ENCODE data around the gene CXCR6.

Gene CXCR6

DNA sequence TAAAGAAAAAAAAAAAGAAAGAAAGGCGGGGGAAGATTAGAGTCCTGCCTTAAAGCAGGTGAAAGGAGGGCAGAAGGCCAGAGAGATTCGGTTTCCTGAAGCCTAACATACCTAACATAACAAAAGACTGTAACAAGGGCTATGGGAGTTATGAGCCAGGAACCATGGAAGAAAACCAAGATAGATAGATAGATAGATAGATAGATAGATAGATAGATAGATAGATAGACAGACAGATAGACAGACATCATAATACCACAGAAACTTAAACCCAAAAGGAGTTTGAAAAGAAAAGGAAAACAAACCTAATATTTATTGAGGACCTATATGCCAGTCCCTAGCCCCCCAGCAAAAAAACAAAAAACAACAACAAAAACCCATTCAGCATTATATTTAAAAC, 54.7 kb downstream of the CXCR6 start:
- Histone ChIP-seq H3K27me3 (no peaks in the 10 kb centered on the region), H3K4me1 (peaks cover 23 to 37% (median 25%) of the 10 kb centered on the region in 10 experiments), H3K27ac (no peak overlapping the region), H3K9ac (no peak overlapping the region), H4K20me1 (0 out of 22 replicates have a peak, but pooled peaks cover 0 to under 1% (median 0%) of the 10 kb centered on the region in 11 experiments), H3K36me3 (no peaks in the 10 kb centered on the region), H3K4me2 (no peak overlapping the region), H3K4me3 (no peak overlapping the region), H3K9me3 (replicated peaks in 1 of 11) (0 out of 22 replicates have a peak, but pooled peaks cover 0 to 4% (median 0%) of the 10 kb centered on the region in 11 experiments)
- no peak for TF ChIP-seq Cebpa-rat (IDR thresholded peaks at IDR 0.05)

Data from BLaER1 treated with 17β-estradiol and CSF1 and Interleukin-3, amounts not matched to agents 10 nM and 100 nM (cell line).